IMR-90 (cell line): ENCODE results near the gene CD28. TPM values are rescaled to one million over a fixed set of nuclear protein-coding genes. Genes with fewer than 3 reads are reported as not detected.

ENCODE experiments used
- ATAC-seq: fragments of 200-7000 bp; cut with Tn5 transposase; 2 replicates; pipeline ENCODE4 v1.9.1; 2020; ENCODE audit warnings: low read depth, mild to moderate bottlenecking, moderate library complexity
- BruUV-seq: library from RNA; stranded (reverse); fragments of 400-500 nt; replicated peaks from 2 replicates; lab custom pipeline; 2021; lab: Mats Ljungman, UMichigan
- CTCF ChIA-PET: fragments of 300-600 bp; formaldehyde crosslinking; extraction: SDS; loops from one replicate; lab custom pipeline; 2021; ENCODE audit warnings: antibody characterized with exemption; lab: Yijun Ruan, JAX
- POLR2A ChIA-PET: fragments of 300-600 bp; sonication (Branson Sonifier 250); formaldehyde crosslinking; loops from one replicate; lab custom pipeline; 2022; ENCODE audit warnings: antibody characterized with exemption; ENCODE audit not compliant: unreplicated experiment; lab: Charles Lee
- DNase-seq: peaks from one replicate; pipeline ENCODE4 v3.0.0; 2013
- H2AFZ ChIP-seq: replicated peaks from 2 replicates; pipeline ENCODE3; 2013; ENCODE audit warnings: low read length, mild to moderate bottlenecking; ENCODE audit not compliant: poor library complexity
- H2AK5ac ChIP-seq: 2 replicates; pipeline ENCODE4 v1.6.1; 2013; ENCODE audit warnings: low read depth, low read length, inconsistent platforms
- H2AK9ac ChIP-seq: replicated peaks from 2 replicates; pipeline ENCODE3; 2013; ENCODE audit warnings: mild to moderate bottlenecking, low read depth, low read length, moderate library complexity; ENCODE audit not compliant: poor library complexity
- H2BK120ac ChIP-seq: 2 replicates; pipeline ENCODE4 v1.6.1; 2013; ENCODE audit warnings: low read depth, low read length, inconsistent platforms
- H2BK15ac ChIP-seq: 3 replicates; pipeline ENCODE4 v1.6.1; 2013; ENCODE audit warnings: low read depth, low read length, inconsistent platforms
- H2BK20ac ChIP-seq: 2 replicates; pipeline ENCODE4 v1.6.1; 2013; ENCODE audit warnings: low read depth, mild to moderate bottlenecking, inconsistent platforms, low read length, moderate library complexity
- H2BK5ac ChIP-seq: 2 replicates; pipeline ENCODE4 v1.6.1; 2013; ENCODE audit warnings: mild to moderate bottlenecking, low read depth, low read length, inconsistent platforms; ENCODE audit not compliant: poor library complexity, severe bottlenecking
- H3K14ac ChIP-seq: replicated peaks from 2 replicates; pipeline ENCODE4 v1.6.1; 2013; ENCODE audit warnings: low read depth, low read length, inconsistent platforms
- H3K18ac ChIP-seq: 2 replicates; pipeline ENCODE4 v1.6.1; 2013; ENCODE audit warnings: low read depth, low read length, control low read depth
- H3K23ac ChIP-seq: 2 replicates; pipeline ENCODE4 v1.6.1; 2013; ENCODE audit warnings: low read depth, low read length, inconsistent platforms
- H3K27ac ChIP-seq: 2 replicates; pipeline ENCODE4 v1.5.1; 2013; ENCODE audit warnings: mild to moderate bottlenecking, control low read depth, low read length; ENCODE audit not compliant: insufficient read depth
- H3K27me3 ChIP-seq: 2 replicates; pipeline ENCODE4 v1.6.1; 2013; ENCODE audit warnings: low read length; ENCODE audit not compliant: control insufficient read depth, insufficient read depth
- H3K36me3 ChIP-seq: 2 replicates; pipeline ENCODE4 v1.6.1; 2013; ENCODE audit warnings: low read length, mixed read lengths; ENCODE audit not compliant: control insufficient read depth, insufficient read depth
- H3K4ac ChIP-seq: 2 replicates; pipeline ENCODE4 v1.6.1; 2013; ENCODE audit warnings: low read depth, low read length, inconsistent platforms
- H3K4me1 ChIP-seq: 2 replicates; pipeline ENCODE4 v1.6.1; 2013; ENCODE audit warnings: low read length, mixed read lengths; ENCODE audit not compliant: control insufficient read depth, insufficient read depth
- H3K4me2 ChIP-seq: 2 replicates; pipeline ENCODE4 v1.6.1; 2013; ENCODE audit warnings: low read depth, mild to moderate bottlenecking, control low read depth, low read length, moderate library complexity
- H3K4me3 ChIP-seq: 2 replicates; pipeline ENCODE4 v1.5.1; 2013; ENCODE audit warnings: low read depth, mild to moderate bottlenecking, control low read depth, low read length, moderate library complexity; ENCODE audit not compliant: insufficient read depth
- H3K56ac ChIP-seq: 2 replicates; pipeline ENCODE4 v1.6.1; 2013; ENCODE audit warnings: low read length, inconsistent platforms; ENCODE audit not compliant: insufficient read depth; ENCODE audit errors: extremely low read depth
- H3K79me1 ChIP-seq, 2 experiments: 2 replicates each; pipeline ENCODE4 v1.6.1; 2013; ENCODE audit warnings: low read length in 2 of 2, inconsistent platforms in 1 of 2, low read depth in 1 of 2
- H3K9ac ChIP-seq: 2 replicates; pipeline ENCODE4 v1.6.1; 2013; ENCODE audit warnings: low read depth, low read length, control low read depth
- H3K9me1 ChIP-seq: 2 replicates; pipeline ENCODE4 v1.6.1; 2013; ENCODE audit warnings: low read length, inconsistent platforms; ENCODE audit not compliant: insufficient read depth
- H3K9me3 ChIP-seq: 2 replicates; pipeline ENCODE4 v1.6.1; 2013; ENCODE audit warnings: low read length; ENCODE audit not compliant: control insufficient read depth, insufficient read depth
- H4K20me1 ChIP-seq: 2 replicates; pipeline ENCODE4 v1.6.1; 2013; ENCODE audit warnings: low read length, inconsistent platforms; ENCODE audit not compliant: insufficient read depth
- H4K5ac ChIP-seq: 2 replicates; pipeline ENCODE4 v1.6.1; 2013; ENCODE audit warnings: mild to moderate bottlenecking, low read depth, low read length, control low read depth
- H4K8ac ChIP-seq, 2 experiments: 2 replicates each; pipeline ENCODE4 v1.6.1; 2013; ENCODE audit warnings: low read depth in 2 of 2, low read length in 2 of 2, control low read depth in 1 of 2, inconsistent platforms in 1 of 2
- H4K91ac ChIP-seq: 2 replicates; pipeline ENCODE4 v1.6.1; 2013; ENCODE audit warnings: low read depth, low read length, inconsistent platforms; ENCODE audit not compliant: insufficient read depth
- BHLHE40 ChIP-seq: fragments of 150-350 bp; IDR thresholded peaks from 2 replicates; pipeline ENCODE4 v1.6.1; 2016; ENCODE audit warnings: mild to moderate bottlenecking, low read depth, low read length
- CEBPB ChIP-seq: IDR thresholded peaks from 2 replicates; pipeline ENCODE4 v1.6.1; 2012; ENCODE audit warnings: low read depth, low read length, improper control_type of control experiment
- FOS ChIP-seq: fragments of 150-350 bp; IDR thresholded peaks from 2 replicates; pipeline ENCODE4 v1.6.1; 2016; ENCODE audit warnings: low read depth, low read length
- MAFK ChIP-seq: IDR thresholded peaks from 2 replicates; pipeline ENCODE4 v1.6.1; 2012; ENCODE audit warnings: low read depth, low read length, improper control_type of control experiment
- RCOR1 ChIP-seq: IDR thresholded peaks from 2 replicates; pipeline ENCODE4 v1.6.1; 2012; ENCODE audit warnings: mild to moderate bottlenecking, low read length, improper control_type of control experiment; ENCODE audit not compliant: insufficient replicate concordance
- SMC3 ChIP-seq: fragments of 150-350 bp; IDR thresholded peaks from 2 replicates; pipeline ENCODE4 v1.6.1; 2016; ENCODE audit warnings: low read depth, mild to moderate bottlenecking, antibody characterized with exemption, low read length, moderate library complexity
- WGBS, 2 experiments: methylation state at CpG; one replicate each; pipeline versions ENCODE4 v1.1.5 to v1.1.7; 2013; ENCODE audit warnings: missing lambda C conversion rate in 2 of 2; ENCODE audit not compliant: insufficient read length in 1 of 2; ENCODE audit errors: extremely low coverage in 2 of 2; 5-methylcytosine and 5-hydroxymethylcytosine counted together
- dilution Hi-C: fragments of 300-500 bp; cut with HindIII; formaldehyde crosslinking; loops from one replicate; pipeline ENCODE4 v1.14.3; 2018; ENCODE audit warnings: low sequenced_read_pairs; ENCODE audit not compliant: unreplicated experiment
- in situ Hi-C: fragments of 300-500 bp; cut with MboI; formaldehyde crosslinking; loops from 3 replicates; pipeline ENCODE4 v1.14.3; 2019; ENCODE audit warnings: low sequenced_read_pairs, inconsistent platforms, mixed read lengths
- intact Hi-C: fragments of 100-400 bp; cut with micrococcal nuclease; formaldehyde crosslinking; loops from 2 replicates; pipeline ENCODE4 v1.10.0; 2022
- polyA plus RNA-seq, 3 experiments: library from polyadenylated mRNA; depleted of rRNA; stranded (reverse); fragments of >200 nt; gene quantifications; 2 replicates each; pipeline ENCODE4 v1.2.3, GENCODE V29; 2012; ENCODE audit warnings: low replicate concordance in 1 of 3
- total RNA-seq: library from RNA; depleted of rRNA; stranded (reverse); fragments of >200 nt; gene quantifications from 2 replicates; pipeline ENCODE4 v1.2.3, GENCODE V29; 2012

Gene CD28
- total and polyA plus RNA-seq, 2 of the 4 experiments (the other 2 are of a cell fraction) = not detected

- TF ChIP-seq SMC3 = no peak
- no peak for TF ChIP-seq RCOR1
- TF ChIP-seq BHLHE40 = no peak
- TF ChIP-seq FOS = no peak
- no peak for TF ChIP-seq CEBPB
- no peak for TF ChIP-seq MAFK
- POLR2A ChIA-PET = no interaction called here
- Histone ChIP-seq H4K5ac (no peak overlapping the region), H2BK15ac (no peak overlapping the region), H3K36me3 (no peaks in the 10 kb centered on the region), H3K4ac (no peak overlapping the region), H3K14ac (no peak overlapping the region), H3K23ac (no peak overlapping the region), H3K9me1 (0 out of 2 replicates have a peak, but pooled peaks cover 5% of the 10 kb centered on the region), H2AK5ac (no peak overlapping the region), H3K27ac (no peak overlapping the region), H3K9ac (no peak overlapping the region), H2BK20ac (no peak overlapping the region), H3K27me3 (no peaks in the 10 kb centered on the region), H3K18ac (no peak overlapping the region), H2BK120ac (no peak overlapping the region), H4K91ac (no peak overlapping the region), H3K4me2 (no peak overlapping the region), H3K56ac (no peak overlapping the region), H3K4me3 (no peak overlapping the region), H4K20me1 (no peaks in the 10 kb centered on the region), H3K79me1 (no peaks in the 10 kb centered on the region), H3K9me3 (no peaks in the 10 kb centered on the region), H2BK5ac (no peak overlapping the region), H2AFZ (no peak overlapping the region), H3K4me1 (no peaks in the 10 kb centered on the region), H4K8ac (no peak overlapping the region), H2AK9ac (no peak overlapping the region)
- intact Hi-C loops = no loop called here
- no TSS peak for BruUV-seq
- no peak for ATAC-seq
- CTCF ChIA-PET = no interaction called here
- DNase-seq = no peak
- in situ Hi-C loops = no loop called here
- 100% methylated on average over 7 of the region's 12 CpGs; no CpG with 5 or more reads in 1 of the 2 experiments for WGBS, 2 experiments
- dilution Hi-C loops = no loop called here
Observed at GRCh38 chr2:203734276-203734983, 28.0 kb downstream of the CD28 start.
